ENCODE data around the gene PGAM5. TPM values are rescaled to one million over a fixed set of nuclear protein-coding genes. Genes with fewer than 3 reads are reported as not detected.

The PGAM5 gene
- total RNA-seq, 2 donors from 2014 or later = 33.3 to 85.6 TPM

DNA sequence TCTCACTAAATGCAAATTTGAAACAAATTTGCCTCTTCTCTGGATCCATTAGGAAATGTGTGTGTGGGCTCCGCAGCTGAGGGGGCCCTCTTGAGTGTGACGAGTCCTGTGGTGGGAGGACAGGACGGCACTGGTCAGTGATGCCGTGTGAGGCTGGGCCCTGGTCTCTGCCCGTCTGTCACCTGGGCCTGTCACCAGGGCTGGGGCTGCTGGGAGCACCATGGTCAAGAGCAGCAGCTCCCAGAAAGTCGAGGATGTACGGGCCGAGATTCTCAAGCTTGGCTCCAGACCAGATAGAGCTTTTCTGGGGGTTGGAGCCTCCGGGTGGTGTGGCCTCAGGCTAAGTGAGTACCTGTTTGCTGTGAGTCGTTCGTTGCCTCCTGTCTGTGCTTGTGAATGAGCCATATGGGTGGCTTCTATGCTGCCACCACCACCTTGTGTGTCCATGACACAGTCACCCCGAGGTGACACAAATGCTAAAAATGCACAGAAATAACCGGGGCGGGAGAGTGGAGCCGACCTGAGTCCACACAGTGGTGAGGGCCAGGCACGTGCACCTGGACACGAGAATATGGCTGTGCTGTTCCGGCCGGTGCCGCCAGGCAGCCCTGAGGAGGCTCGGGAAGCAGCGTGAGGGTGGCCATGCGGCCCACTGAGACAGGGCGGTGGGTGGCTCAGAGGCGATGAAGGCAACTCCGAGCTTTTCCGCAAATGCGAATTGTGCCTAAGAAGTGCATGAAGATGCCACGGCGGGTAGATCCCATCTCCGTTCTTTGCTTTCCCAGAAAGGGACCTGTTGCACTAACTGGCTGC is 8.7 kb downstream of the PGAM5 start:
- TF ChIP-seq, protein P1, sequence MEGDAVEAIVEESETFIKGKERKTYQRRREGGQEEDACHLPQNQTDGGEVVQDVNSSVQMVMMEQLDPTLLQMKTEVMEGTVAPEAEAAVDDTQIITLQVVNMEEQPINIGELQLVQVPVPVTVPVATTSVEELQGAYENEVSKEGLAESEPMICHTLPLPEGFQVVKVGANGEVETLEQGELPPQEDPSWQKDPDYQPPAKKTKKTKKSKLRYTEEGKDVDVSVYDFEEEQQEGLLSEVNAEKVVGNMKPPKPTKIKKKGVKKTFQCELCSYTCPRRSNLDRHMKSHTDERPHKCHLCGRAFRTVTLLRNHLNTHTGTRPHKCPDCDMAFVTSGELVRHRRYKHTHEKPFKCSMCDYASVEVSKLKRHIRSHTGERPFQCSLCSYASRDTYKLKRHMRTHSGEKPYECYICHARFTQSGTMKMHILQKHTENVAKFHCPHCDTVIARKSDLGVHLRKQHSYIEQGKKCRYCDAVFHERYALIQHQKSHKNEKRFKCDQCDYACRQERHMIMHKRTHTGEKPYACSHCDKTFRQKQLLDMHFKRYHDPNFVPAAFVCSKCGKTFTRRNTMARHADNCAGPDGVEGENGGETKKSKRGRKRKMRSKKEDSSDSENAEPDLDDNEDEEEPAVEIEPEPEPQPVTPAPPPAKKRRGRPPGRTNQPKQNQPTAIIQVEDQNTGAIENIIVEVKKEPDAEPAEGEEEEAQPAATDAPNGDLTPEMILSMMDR (IDR thresholded peaks at IDR 0.05) = no peak
- intact Hi-C loops (cut with DNase I) = no loop called here
- DNase-seq = no peak

DNA sequence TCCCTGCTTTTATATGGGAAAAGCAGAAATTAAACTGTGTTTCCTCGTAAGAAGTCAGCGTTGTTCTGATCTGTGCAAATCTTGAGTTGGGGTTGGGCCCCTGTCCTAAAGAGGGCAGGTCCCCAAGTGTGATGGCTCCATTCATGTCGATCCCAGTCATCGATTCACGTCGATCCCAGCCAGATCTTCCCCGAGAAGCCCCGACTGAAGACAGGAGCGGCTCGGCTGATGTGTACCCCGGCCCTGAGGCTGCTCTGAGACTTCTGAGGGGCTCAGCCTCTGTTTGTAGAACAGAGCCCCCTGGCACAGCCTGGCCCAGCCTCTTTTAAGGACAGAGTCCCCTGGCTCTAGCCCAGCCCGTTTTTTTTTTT is 9.3 kb downstream of the PGAM5 start:
- H3K36me3 ChIP-seq = peaks cover 10% of the 10 kb centered on the region
- H3K27ac ChIP-seq = no peak overlapping the region
- no peak for DNase-seq
- H3K4me3 ChIP-seq = no peak overlapping the region
- intact Hi-C loops (cut with DNase I) = no loop called here
- no peaks in the 10 kb centered on the region for H3K9me3 ChIP-seq
- TF ChIP-seq, protein P1 (IDR thresholded peaks at IDR 0.05) = no peak
- H3K9ac ChIP-seq (ENCODE audit: low read depth in 2 of 2, low read length in 2 of 2) = no peak overlapping the region
- H3K4me1 ChIP-seq = no peaks in the 10 kb centered on the region
- no peaks in the 10 kb centered on the region for H3K27me3 ChIP-seq

More for the DNA sequence above, 8.7 kb downstream of the PGAM5 start:
- Histone ChIP-seq H3K4me3 (no peak overlapping the region), H3K36me3 (peaks cover 10% of the 10 kb centered on the region), H3K9me3 (no peaks in the 10 kb centered on the region), H3K4me1 (no peaks in the 10 kb centered on the region), H3K9ac (ENCODE audit: low read depth in 2 of 2, low read length in 2 of 2) (no peak overlapping the region), H3K27me3 (no peaks in the 10 kb centered on the region), H3K27ac (no peak overlapping the region)

DNA sequence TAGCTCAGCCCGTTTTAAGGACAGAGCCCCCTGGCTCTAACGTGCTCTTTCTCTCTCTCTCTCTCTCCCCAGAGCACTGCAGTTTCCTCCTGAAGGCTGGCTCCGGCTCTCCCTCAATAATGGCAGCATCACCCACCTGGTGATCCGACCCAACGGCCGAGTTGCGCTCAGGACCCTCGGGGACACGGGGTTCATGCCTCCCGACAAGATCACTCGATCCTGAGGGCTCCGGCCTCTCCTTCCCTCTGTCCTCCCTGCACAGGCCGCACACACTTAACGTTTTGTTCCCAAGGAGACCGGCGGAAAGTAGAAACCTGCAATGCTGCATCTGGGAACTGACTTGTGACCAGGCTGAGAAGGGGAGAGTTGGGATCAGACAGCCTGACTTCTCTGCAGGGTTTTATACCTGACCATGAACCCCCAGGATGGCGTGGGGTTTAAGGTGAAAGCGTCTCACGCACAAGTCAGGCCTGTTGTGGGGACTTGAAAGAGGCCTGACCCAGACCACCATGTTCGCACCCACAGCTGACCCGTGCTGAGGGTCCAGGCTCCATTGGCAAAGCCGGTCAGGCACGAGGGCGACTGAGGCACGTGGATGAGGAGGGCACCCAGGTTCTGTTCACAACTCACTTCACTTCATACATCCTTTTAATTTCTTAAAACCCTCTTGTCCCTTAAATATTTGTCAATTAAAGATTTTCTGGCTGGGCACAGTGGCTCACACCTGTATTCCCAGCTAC is 10.1 kb downstream of the PGAM5 start:
- H3K9me3 ChIP-seq = no peaks in the 10 kb centered on the region
- intact Hi-C loops (cut with DNase I) = no loop called here
- TF ChIP-seq, protein P1 (IDR thresholded peaks at IDR 0.05) = no peak
- no peaks in the 10 kb centered on the region for H3K4me1 ChIP-seq
- H3K27ac ChIP-seq = no peak overlapping the region
- no peak for DNase-seq
- no peak overlapping the region for H3K4me3 ChIP-seq
- peaks cover 10% of the 10 kb centered on the region for H3K36me3 ChIP-seq
- H3K27me3 ChIP-seq = no peaks in the 10 kb centered on the region
- no peak overlapping the region for H3K9ac ChIP-seq (ENCODE audit: low read depth in 2 of 2, low read length in 2 of 2)

DNA sequence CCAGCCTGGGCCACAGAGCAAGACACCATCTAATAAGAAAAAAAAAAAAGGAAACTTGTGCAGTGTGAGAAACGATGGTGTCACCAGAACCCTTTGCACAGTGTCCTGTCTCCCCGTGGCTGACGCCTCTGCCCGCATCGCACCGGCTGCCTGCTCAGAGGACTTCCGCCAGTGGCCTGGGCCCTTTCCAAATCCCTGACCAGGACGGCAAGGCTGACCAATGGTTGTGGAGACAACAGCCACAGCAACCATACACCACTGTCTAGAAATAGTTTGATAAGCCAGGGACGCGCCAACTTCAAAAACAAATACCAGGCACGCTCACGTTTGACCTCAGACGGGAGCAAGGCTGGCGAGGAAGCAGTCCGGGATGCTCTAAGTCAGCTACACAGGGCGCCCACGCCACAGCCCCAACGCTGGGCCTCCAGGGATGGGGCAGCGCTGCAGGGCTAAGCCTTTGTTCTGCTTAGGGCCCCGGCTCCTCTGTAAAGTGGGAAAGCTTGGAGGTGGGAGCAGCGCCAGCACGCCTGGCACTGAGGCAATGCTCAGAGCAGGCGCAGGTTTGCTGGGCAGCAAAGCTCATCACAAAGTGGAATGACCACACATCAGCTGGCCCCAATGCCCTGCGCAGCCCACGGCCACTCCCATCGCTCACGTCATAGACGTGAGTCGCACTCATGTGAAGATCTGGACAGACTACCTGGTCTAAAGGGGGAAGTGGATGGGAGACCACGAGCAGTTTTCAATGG is 12.5 kb downstream of the PGAM5 start:
- intact Hi-C loops (cut with DNase I) = no loop called here
- TF ChIP-seq, protein P1 (IDR thresholded peaks at IDR 0.05) = no peak
- Histone ChIP-seq H3K4me1 (no peaks in the 10 kb centered on the region), H3K4me3 (no peak overlapping the region), H3K27ac (no peak overlapping the region), H3K9me3 (no peaks in the 10 kb centered on the region), H3K9ac (ENCODE audit: low read depth in 2 of 2, low read length in 2 of 2) (no peak overlapping the region), H3K36me3 (peaks cover 5% of the 10 kb centered on the region), H3K27me3 (no peaks in the 10 kb centered on the region)
- DNase-seq = no peak

DNA sequence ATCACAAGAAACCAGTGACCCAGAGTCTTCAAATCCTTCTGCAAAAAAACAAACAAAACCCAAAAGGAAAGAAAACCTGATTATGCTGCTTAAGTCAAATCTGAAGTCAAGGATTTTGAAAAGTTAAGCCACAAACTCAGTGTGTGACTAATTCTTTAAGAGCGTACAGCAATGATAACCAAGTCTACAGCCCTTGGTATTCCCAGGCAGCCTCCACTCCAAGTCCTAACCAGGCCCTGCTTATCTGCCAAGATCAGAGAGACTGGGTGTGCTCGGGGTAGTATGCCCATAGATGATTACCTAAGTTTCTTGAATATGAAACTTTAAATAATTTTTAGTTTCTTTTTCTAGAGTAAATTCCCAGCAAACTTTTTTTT is 13.1 kb downstream of the PGAM5 start:
- Histone ChIP-seq H3K9me3 (no peaks in the 10 kb centered on the region), H3K27ac (no peak overlapping the region), H3K36me3 (peaks cover 5% of the 10 kb centered on the region), H3K4me3 (no peak overlapping the region), H3K9ac (ENCODE audit: low read depth in 2 of 2, low read length in 2 of 2) (no peak overlapping the region), H3K27me3 (no peaks in the 10 kb centered on the region), H3K4me1 (no peaks in the 10 kb centered on the region)
- TF ChIP-seq, protein P1 (IDR thresholded peaks at IDR 0.05) = no peak
- intact Hi-C loops (cut with DNase I) = no loop called here
- no peak for DNase-seq
